Posterior vena cava (tissue), 2 donors: Measurements from ENCODE around the gene ARFIP1. TPM values are rescaled to one million over a fixed set of nuclear protein-coding genes. Genes with fewer than 3 reads are reported as not detected.
"Not testable (repeated sequence)": the region's sequence is repeated elsewhere in the genome, so short reads cannot be mapped to it uniquely, and the experiment has no call there.

Source experiments
- DNase-seq: peaks from one replicate; pipeline ENCODE4 v3.0.0-alpha.2; 2020; ENCODE audit warnings: low spot score
- intact Hi-C, 2 donors: fragments of 100-400 bp; cut with DNase I; formaldehyde crosslinking; loops; one replicate each; pipeline versions ENCODE4 v1.14.1 to v1.14.2; 2022 to 2023
- long read RNA-seq, 2 donors: library from polyadenylated mRNA; unstranded; transcript quantifications; one replicate each; pipeline ENCODE4 v2.0.0, GENCODE V29; 2020 to 2021
- total RNA-seq, 2 donors: library from RNA; stranded (reverse); fragmentation: NEBNext Ultra II Directional; extraction: Animal tissue kit (Norgen Biotek cat#: 25700); gene quantifications; one replicate each; pipeline ENCODE4 v1.2.1, GENCODE V29; 2021
- donor health status: DM: yes; HTN: yes; CAD: no.
- donor health status: DM: yes; HTN: yes; CAD: no.

Gene ARFIP1
- 10 to 100 TPM; 34.0 to 35.5 TPM for total RNA-seq
- long read RNA-seq, donor 1, transcript ARFIP1-201 (9 exons, 3,111 nt), result major isoform, 5 of 14 reads
- long read RNA-seq, donor 1, partial matches to known transcripts, result 2 of 14 reads
- long read RNA-seq, donor 1, other reads (novel, unspliced or antisense), result 3 of 14 reads
- long read RNA-seq, donor 2, transcript ARFIP1-201 (9 exons, 3,111 nt), result major isoform, 8 of 20 reads
- long read RNA-seq, donor 2, partial matches to known transcripts, result 6 of 20 reads
- long read RNA-seq, donor 2, other reads (novel, unspliced or antisense), result 3 of 20 reads

- peak; percentile 99 for DNase-seq
- intact Hi-C loops, result no loop called here
These were observed at the start of gene ARFIP1, which contains the start of gene TIGD4 for GRCh38 chr4:152779513-152780266. TSS of gene ARFIP1 (plus strand) at chr4:152779954. CDS start at chr4:152829634, 49,680 bp downstream. TSS of gene TIGD4 (minus strand) at chr4:152779730. CDS start at chr4:152771004, 8,726 bp downstream.

- no peak for DNase-seq
- intact Hi-C loops, result no loop called here
These were observed 47.8 kb upstream of the ARFIP1 start for GRCh38 chr4:152731997-152732396.

- no peak for DNase-seq
- intact Hi-C loops, result no loop called here
These were observed 45.6 kb upstream of the ARFIP1 start for GRCh38 chr4:152734015-152734698.

- DNase-seq, result no peak
These were observed 45.1 kb upstream of the ARFIP1 start for GRCh38 chr4:152734699-152735050.

GRCh38 chr4:152735396-152735859 is 44.3 kb upstream of the ARFIP1 start:
- intact Hi-C loops, result no loop called here
- no peak for DNase-seq

More at GRCh38 chr4:152734699-152735050, 45.1 kb upstream of the ARFIP1 start:
- intact Hi-C loops, result no loop called here

GRCh38 chr4:152735906-152736305 is 43.8 kb upstream of the ARFIP1 start:
- intact Hi-C loops, result no loop called here
- DNase-seq, result no peak

GRCh38 chr4:152738827-152739226 is 40.9 kb upstream of the ARFIP1 start:
- DNase-seq, result no peak
- intact Hi-C loops, result no loop called here

- intact Hi-C loops, result loop anchor here in 1 of 2 donors (5.0 kb wide), 1 partner anchor 230 kb away; no protein-coding TSS in a partner anchor
- DNase-seq, result no peak
These were observed 32.3 kb upstream of the ARFIP1 start for GRCh38 chr4:152747444-152747843.

- no peak for DNase-seq
- intact Hi-C loops, result loop anchor here in 1 of 2 donors (5.0 kb wide), 1 partner anchor 229 kb away; no protein-coding TSS in a partner anchor
These were observed 31.1 kb upstream of the ARFIP1 start for GRCh38 chr4:152748619-152749018.

- DNase-seq, result no peak
- intact Hi-C loops, result no loop called here
These were observed 16.0 kb upstream of the ARFIP1 start for GRCh38 chr4:152763796-152764195.

GRCh38 chr4:152765069-152765737 is 14.6 kb upstream of the ARFIP1 start:
- intact Hi-C loops, DNase-seq: not testable (repeated sequence)

GRCh38 chr4:152771741-152772533 is 7.8 kb upstream of the ARFIP1 start:
- no peak for DNase-seq
- intact Hi-C loops, result no loop called here

- intact Hi-C loops, result no loop called here
These were observed 6.4 kb upstream of the ARFIP1 start for GRCh38 chr4:152773339-152773738.

GRCh38 chr4:152773953-152774352 is 5.8 kb upstream of the ARFIP1 start:
- intact Hi-C loops, result no loop called here
- DNase-seq, result no peak

More at GRCh38 chr4:152773339-152773738, 6.4 kb upstream of the ARFIP1 start:
- DNase-seq, result no peak

GRCh38 chr4:152776352-152776751 is 3.4 kb upstream of the ARFIP1 start:
- intact Hi-C loops, result no loop called here
- no peak for DNase-seq

GRCh38 chr4:152777488-152777887 is 2.3 kb upstream of the ARFIP1 start:
- intact Hi-C loops, result no loop called here
- no peak for DNase-seq

GRCh38 chr4:152778656-152779512 is 870 bp upstream of the ARFIP1 start:
- intact Hi-C loops, result no loop called here
- DNase-seq, result no peak
